GM19099 (cell line): Measurements from ENCODE around the gene B3GNT5.

Experiments used
- POLR2A ChIP-seq: IDR thresholded peaks from 3 replicates; pipeline ENCODE4 v1.6.1; 2011; ENCODE audit warnings: low read depth; ENCODE audit not compliant: insufficient read length; ENCODE audit errors: extremely low read depth

Gene B3GNT5, protein sequence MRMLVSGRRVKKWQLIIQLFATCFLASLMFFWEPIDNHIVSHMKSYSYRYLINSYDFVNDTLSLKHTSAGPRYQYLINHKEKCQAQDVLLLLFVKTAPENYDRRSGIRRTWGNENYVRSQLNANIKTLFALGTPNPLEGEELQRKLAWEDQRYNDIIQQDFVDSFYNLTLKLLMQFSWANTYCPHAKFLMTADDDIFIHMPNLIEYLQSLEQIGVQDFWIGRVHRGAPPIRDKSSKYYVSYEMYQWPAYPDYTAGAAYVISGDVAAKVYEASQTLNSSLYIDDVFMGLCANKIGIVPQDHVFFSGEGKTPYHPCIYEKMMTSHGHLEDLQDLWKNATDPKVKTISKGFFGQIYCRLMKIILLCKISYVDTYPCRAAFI

DNA sequence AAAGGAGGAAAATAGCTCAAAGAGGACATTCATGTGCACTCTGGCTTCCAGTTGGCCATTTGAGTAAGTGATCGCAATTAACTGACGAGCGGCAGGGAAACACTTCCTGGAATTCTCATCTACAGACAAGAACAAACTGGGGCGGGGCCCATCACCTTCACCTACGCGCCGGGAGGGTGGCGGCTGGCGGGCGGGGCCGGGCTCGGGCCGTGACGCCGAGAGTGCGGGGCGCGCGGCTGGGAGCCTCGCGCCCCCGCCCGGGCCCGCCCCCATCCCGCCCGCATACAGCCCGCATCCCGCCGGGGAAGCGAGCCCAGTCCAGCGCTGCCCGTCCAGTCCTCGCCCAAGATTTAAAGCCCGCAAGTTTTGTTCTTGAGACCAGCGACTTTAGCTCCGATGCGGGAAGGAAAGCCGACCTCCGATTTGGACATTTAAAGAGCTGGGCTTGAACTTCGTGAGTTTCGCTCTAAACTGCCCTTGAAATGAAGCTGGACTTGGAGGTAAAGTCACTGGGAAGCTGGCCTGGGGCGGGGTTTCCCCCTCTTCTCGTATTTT is at the start of gene B3GNT5:
Gene B3GNT5 (plus strand): TSS at position 281 of the 555 bp plus-strand sequence. CDS start 16,546 bp downstream, outside the sequence.
- TF ChIP-seq POLR2A: no peak

DNA sequence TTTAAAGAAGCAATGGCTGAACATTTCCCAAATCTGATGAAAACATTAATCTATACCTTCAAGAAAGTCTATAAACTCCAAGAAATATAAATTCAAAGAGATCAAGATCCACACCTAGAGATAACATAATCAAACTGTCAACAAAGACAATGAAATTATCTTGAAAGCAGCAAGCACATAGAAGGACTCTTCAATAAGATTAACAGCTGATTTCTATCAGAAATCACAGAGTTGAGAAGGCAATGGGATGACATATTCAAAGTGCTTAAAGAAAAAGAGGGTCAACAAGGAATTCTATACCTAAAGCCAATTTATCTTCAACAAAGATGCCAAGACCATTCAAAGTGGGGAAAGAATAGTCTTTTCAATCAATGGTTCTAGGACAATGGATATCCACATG is 49.4 kb upstream of the B3GNT5 start:
- no peak for TF ChIP-seq POLR2A

DNA sequence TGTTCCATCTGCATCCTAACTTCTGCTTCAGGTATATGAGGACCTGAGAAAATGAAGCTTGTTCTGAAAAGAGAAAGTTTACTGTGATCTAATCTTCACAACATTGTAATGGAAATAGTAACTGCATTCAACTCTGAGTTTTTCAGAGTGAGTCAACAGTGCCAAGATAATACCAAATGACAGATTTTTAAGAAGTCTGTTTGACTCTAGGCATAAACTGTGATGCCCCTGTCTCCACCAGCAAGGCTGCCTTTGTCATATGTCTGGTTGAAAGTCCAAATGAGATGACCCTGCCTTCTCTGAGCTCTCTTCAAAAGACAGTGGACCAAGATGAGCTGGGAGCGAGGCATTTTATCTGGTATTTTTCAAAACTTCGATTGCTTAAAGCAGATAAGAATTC is 44.8 kb upstream of the B3GNT5 start:
- TF ChIP-seq POLR2A: no peak

DNA sequence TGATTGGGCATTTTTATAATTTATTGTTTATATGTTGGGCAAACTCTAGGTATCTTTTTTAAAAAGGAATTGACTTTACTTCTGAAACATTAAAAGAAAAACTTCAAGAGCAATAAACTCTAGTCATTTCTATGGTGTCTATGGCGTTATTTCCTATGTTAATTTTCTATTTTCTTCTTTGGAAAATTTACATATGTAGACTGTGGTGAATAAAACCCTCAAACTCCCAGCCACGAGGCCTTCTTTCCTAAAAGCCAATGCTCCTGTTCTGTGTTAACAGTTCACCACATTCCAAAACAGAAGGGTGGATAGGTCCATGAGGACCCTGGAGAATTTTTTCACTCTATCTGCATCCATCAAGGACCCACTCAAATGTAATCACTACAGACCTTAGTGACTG is 44.3 kb upstream of the B3GNT5 start:
- no peak for TF ChIP-seq POLR2A

DNA sequence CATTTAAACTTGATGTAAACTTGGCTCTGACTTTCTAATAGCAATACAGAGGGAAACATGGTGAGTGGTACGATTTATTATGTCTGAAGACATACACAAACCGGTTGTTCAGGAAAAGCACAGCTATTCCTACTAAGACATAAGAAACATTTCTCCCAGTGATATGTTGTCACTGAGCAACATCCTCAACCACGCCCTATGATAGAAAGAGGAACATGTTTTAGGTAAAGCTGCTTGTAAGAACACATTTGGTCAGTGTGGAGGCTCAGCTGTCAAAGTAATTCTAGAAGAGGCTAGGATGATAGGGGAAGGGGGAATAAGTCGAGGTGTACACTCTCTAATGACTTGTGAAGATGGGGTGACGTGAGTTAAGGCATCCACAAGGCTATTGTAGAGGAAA is 42.7 kb upstream of the B3GNT5 start:
- no peak for TF ChIP-seq POLR2A

DNA sequence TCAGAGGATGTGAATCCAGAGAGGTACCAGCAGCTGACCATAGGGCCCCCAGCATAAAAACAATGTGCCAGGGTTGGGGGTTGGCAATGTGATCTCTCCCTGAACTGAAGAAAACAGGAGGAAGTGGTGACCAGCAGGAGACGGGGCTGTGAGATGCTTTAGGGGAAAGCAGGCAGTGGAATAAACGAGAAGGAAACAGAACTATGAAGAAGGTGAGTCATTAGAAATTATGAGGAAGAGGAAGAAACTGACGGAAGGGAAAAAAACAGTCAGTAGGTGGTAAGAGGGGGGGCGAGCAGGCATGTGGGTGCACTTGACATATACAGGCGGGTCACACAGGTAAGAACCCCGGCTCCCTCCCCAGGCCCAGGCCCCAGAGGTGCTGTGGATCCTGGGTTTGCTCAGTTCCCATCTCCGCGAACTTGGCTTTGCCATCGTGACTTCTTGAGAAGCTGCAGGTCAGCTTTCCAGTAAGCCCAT is 42.2 kb upstream of the B3GNT5 start:
- no peak for TF ChIP-seq POLR2A

DNA sequence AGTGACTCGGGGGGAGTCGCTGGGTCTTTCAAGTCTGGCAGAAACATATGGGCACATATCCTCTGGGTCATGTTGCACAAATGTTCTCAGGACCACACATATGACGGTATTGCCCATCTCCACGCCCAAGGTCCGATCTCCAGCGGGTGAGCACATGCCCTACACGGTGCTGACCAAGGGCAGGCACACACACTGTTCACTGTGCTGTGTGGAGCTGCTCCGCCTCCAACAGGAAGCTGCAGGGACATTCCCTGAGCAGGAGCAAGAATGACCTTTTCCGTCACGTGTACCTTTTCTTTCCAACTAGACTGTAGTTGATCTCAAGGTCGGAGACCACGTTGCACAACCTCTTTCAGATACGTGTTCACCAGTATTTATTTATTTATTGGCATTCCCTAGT is 41.7 kb upstream of the B3GNT5 start:
- TF ChIP-seq POLR2A: no peak

DNA sequence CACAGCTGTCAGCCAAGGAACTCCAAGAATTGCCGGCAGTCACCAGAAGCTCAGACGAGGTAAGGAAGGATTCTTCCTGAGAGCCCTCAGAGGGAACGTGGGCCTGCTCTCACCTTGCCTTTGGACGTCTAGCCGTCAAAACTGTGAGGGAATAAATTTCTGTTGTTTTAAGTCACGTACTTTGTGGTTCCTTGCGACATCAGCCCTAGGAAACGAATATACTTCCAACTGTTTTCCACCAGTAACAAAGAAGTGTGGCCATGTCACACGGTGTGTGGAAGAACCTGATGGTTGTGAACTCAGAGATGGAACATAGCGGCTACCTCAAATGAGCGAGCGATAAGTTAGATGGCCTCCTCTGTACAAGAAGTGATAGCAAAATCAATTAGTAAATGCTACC is 41.0 kb upstream of the B3GNT5 start:
- TF ChIP-seq POLR2A: no peak

DNA sequence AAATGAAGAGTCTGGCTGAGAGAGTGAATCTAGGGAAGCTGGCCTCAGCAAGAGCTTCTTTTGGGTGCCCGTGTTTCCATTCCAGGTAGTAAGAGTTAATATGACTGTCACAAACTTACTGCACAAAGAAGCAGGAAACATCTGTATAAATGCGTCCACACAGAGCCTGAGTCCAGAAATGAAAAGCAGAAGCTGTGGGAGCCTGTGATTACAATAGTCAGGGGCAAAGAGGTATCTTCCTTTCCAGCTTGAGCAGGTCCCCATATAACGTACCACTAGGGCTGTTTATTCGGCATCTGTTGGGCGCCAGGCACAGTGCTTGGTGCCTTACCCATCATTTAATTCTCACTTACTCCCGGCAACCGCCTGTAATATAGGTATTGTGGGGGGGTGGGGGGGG is 40.5 kb upstream of the B3GNT5 start:
- no peak for TF ChIP-seq POLR2A

DNA sequence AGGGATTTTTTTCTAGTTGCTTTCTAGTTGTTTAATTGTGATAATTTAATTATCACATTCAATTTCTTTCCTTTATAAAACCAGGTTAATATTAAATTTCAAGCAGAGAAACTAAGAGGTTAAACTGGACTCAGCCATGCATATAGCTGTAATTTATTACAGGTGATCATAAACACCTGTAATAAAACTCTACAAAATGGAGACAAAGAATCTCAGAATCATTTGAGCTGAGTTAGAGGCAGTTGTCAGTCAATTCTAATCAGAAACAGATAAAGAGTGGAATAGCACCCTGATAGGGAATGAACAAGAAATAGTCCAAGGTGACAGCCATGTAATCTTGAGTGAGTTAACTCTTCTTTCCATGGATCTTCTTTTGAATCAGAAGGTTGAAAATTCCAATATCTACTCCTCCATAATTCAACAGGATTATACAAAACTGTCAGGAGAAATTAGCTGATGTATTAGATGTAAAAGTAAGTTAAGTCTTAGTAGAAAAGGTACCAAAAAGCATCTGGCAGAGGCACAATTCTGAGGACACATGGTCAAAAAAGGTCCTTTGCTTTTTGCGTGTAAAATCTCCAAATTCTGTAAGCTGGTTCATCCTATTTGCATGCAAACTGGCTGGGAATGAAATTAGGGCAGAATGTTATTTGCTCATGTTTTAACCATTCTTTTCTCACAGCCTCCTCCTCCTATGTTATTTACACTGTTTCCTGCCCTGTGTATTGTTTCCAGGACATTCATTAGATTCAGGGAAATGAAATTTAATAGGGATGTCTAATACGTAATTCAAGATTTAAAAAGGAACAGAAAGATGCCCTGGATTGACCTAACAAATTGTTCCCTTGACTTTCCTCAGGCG is 39.4 kb upstream of the B3GNT5 start:
- TF ChIP-seq POLR2A: no peak

DNA sequence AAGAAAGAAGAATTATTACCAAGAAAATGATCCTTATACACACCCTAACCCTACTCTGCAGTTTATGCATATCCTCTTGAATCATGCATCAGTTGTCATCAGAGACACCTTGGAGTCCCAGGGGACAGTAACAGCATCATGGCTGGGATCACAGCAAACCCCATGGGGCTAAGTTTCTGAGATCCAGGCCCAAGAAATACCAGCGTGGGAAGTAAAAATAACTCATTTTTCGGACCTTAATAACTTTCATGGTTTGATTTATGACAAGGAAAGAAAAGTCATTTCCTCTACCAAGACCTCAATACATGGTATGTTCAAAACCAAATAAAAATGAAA is 38.8 kb upstream of the B3GNT5 start:
- TF ChIP-seq POLR2A: no peak

DNA sequence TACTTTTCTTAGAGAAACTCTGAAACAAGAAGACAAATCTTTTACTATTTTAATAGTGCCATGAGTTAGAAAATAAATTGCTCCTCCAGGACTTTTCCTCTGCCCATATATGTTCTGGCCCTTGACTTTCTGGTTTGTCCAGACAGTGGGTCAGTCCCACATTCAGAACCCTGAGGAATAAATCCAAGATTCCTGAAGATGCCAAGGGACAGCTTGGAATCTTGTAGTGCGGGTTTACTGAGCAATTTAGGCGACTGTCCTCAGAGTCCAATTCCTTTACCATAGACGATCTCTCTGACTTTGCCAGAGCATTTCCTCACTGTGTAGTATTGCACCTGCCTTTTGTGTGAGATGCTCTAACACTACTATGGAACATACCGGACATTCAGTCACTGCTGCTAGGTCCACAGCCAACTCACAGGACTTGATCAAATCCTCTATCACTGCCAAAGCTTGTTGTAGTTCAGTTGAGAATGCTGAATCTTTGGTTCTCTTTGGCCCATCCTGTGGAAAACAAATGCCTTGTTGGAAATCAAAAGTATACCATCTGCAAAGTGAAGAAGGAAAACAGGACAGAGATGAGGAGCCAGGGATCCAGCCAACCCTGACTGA is 37.4 kb upstream of the B3GNT5 start:
- TF ChIP-seq POLR2A: no peak

DNA sequence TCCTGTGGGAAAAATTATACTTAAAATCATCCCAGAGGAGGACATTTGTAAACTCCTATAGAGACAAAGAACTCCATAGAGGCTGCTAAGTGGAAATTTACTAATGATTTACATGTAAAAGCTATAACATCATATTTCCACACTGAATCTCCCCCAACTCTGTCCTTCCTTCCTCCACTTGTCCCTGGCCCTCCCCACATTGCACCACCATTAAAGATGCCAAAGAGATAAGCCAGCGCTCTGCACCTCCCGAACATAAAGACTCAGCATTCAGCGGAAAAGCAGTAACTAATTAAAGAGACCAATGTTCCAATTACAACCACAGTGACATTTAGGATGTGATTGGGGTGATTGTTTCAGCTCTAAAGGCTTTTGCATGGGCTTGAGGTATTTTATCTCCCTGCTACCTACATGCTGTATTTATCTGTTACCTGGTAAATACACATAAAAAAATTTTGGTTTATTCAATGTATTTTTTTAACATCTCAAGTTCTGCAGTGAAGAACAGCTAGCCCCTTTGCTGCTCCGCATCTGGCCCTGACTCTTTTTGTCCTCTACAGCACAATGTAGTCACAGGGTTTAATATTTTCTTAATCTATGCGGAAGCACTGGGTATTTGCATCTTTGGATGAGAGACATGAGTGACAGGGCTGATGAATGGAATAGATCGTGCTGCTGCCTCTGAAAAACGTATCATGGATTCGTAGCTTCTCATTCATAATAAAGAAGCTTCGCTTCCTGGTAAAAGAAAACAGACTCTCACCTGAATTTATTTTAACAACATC is 35.3 kb upstream of the B3GNT5 start:
- TF ChIP-seq POLR2A: no peak

DNA sequence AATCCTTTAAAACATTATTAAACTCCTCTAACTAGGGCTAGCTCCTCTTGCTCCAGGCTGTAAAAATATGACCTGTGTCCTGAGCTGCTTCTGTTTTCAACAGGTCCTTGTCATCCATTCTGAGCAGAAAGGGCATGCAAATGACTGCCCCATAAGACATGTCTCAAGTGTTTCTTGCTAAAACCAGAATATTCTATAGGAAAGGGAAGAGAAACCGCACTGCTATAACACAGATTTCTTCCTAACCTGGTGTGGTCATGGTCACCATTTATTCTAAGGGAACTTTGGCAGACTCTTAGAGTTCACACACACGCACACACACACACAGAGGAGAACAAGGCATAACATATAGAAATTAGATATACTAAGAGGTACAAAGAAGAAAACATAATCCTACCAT is 34.2 kb upstream of the B3GNT5 start:
- no peak for TF ChIP-seq POLR2A
